BLaER1 treated with 17β-estradiol and CSF1 and Interleukin-3, amounts not matched to agents 10 nM and 100 nM (cell line): ENCODE results near the gene TMPRSS2.
"Not testable (repeated sequence)": the region's sequence is repeated elsewhere in the genome, so short reads cannot be mapped to it uniquely, and the experiment has no call there.

Experiments used
- H3K27ac ChIP-seq, 11 experiments: shearing (Covaris generic); formaldehyde crosslinking; 2 replicates each; pipeline ENCODE4 v1.8.1; 2022
- H3K27me3 ChIP-seq, 11 experiments: shearing (Covaris generic); formaldehyde crosslinking; 2 replicates each; pipeline ENCODE4 v1.8.1; 2022
- H3K36me3 ChIP-seq, 11 experiments: shearing (Covaris generic); formaldehyde crosslinking; 2 replicates each; pipeline ENCODE4 v1.8.1; 2022
- H3K4me1 ChIP-seq, 10 experiments: shearing (Covaris generic); formaldehyde crosslinking; 2 replicates each; pipeline ENCODE4 v1.8.1; 2022
- H3K4me2 ChIP-seq, 11 experiments: shearing (Covaris generic); formaldehyde crosslinking; 2 replicates each; pipeline ENCODE4 v1.8.1; 2022
- H3K4me3 ChIP-seq, 10 experiments: shearing (Covaris generic); formaldehyde crosslinking; 2 replicates each; pipeline ENCODE4 v1.8.1; 2022
- H3K9ac ChIP-seq, 11 experiments: shearing (Covaris generic); formaldehyde crosslinking; 2 replicates each; pipeline ENCODE4 v1.8.1; 2022
- H3K9me3 ChIP-seq, 11 experiments: shearing (Covaris generic); formaldehyde crosslinking; replicated peaks in 1 of 11; 2 replicates each; pipeline ENCODE4 v1.8.1; 2022
- H4K20me1 ChIP-seq, 11 experiments: shearing (Covaris generic); formaldehyde crosslinking; 2 replicates each; pipeline ENCODE4 v1.8.1; 2022
- Cebpa-rat ChIP-seq, 11 experiments: shearing (Covaris generic); IDR thresholded peaks; 2 replicates each; pipeline ENCODE4 v1.8.1; 2022

The TMPRSS2 gene

DNA sequence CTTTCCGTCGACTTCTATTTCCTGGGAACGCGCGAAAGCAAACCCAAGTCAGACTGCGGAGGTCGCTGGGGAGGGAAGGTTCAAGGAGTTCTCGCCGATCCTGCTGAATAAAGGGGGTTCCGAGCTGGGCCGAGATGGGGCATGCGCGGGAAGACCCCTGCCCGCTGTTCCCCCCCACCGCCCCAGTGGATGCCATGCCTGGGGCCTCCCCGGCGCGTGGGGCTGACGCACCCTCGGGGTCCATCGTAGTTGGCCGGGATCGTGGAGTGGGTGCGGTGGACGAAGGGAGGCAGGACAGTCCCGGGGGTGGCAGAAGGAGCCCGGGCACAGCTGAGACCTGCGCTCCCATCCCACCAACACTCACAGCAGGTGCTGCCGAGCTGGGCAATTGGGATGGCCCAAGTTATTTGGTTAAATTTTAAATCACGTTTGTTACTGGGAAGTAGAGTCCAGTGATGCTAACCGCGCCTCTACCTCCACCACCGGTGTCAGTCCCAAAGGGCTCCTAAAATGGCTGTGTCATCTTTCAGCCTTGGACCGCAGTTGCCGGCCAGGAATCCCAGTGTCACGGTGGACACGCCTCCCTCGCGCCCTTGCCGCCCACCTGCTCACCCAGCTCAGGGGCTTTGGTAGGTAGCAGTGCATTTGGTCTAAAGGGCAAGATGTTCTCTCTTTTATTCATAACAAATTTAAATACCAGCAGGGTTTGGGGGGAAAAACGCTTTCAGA, 81.1 kb downstream of the TMPRSS2 start:
- Histone ChIP-seq H4K20me1 (peaks cover 0 to 13% (median 0%) of the 10 kb centered on the region in 11 experiments; a peak in 1 of 22 replicates), H3K4me1 (peaks cover 51 to 88% (median 81%) of the 10 kb centered on the region in 10 experiments), H3K9me3 (no peaks in the 10 kb centered on the region), H3K27me3 (peaks cover 23 to 39% (median 27%) of the 10 kb centered on the region in 11 experiments), H3K27ac (peak overlapping the region in 5 of 11 experiments; percentile 62 to 75 (median 72); a peak in 6 of 22 replicates), H3K4me2 (peak overlapping the region; percentile 74 to 98 (median 92)), H3K36me3 (peaks cover 0 to 29% (median 0%) of the 10 kb centered on the region in 11 experiments; a peak in 4 of 22 replicates), H3K9ac (peak overlapping the region in 10 of 11 experiments; percentile 18 to 87 (median 75); a peak in 15 of 22 replicates), H3K4me3 (peak overlapping the region; percentile 55 to 79 (median 64))
- no peak for TF ChIP-seq Cebpa-rat (IDR thresholded peaks at IDR 0.05)

GRCh38 chr21:41425954-41426675, 81.8 kb downstream of the TMPRSS2 start, which contains the start of gene MX1:
Gene MX1, plus strand, starts transcription at chr21:41426239. Its CDS starts 5,832 bp downstream, at chr21:41432071.
- Histone ChIP-seq H3K9me3 (no peaks in the 10 kb centered on the region), H4K20me1 (peaks cover 0 to 13% (median 0%) of the 10 kb centered on the region in 11 experiments; a peak in 1 of 22 replicates), H3K4me2 (peak within 1 kb of the TSS; percentile 74 to 98 (median 92)), H3K4me1 (peaks cover 50 to 85% (median 79%) of the 10 kb centered on the region in 10 experiments), H3K27me3 (peaks cover 23 to 39% (median 27%) of the 10 kb centered on the region in 11 experiments), H3K36me3 (peaks cover 0 to 25% (median 0%) of the 10 kb centered on the region in 11 experiments; a peak in 4 of 22 replicates), H3K4me3 (peak within 1 kb of the TSS; percentile 55 to 79 (median 64)), H3K27ac (peak within 1 kb of the TSS; percentile 25 to 75 (median 62); a peak in 19 of 22 replicates), H3K9ac (peak within 1 kb of the TSS; percentile 46 to 87 (median 75); a peak in 21 of 22 replicates)
- TF ChIP-seq Cebpa-rat (IDR thresholded peaks at IDR 0.05): no peak

- H3K4me3 ChIP-seq: peak overlapping the region; percentile 55 to 79 (median 64)
These were observed 82.4 kb downstream of the TMPRSS2 start for GRCh38 chr21:41425588-41425953.

DNA sequence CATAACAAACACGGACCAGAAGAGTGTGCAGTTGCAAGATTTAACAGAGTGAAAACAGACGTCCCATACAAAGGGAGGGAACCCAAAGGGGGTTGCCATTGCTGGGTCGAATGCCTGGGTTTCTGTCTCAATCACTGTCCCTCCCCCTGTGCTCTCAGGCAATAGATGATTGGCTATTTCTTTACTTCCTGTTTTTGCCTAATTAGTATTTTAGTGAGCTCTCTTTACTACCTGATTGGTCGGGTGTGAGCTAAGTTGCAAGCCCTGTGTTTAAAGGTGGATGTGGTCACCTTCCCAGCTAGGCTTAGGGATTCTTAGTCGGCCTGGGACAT, 84.7 kb downstream of the TMPRSS2 start:
- H3K4me3 ChIP-seq, H3K9me3 ChIP-seq, H3K27ac ChIP-seq, H3K9ac ChIP-seq, H4K20me1 ChIP-seq, H3K36me3 ChIP-seq: not testable (repeated sequence)
- H3K4me1 ChIP-seq: peaks cover 64 to 84% (median 77%) of the 10 kb centered on the region in 10 experiments
- H3K27me3 ChIP-seq: peaks cover 19 to 29% (median 25%) of the 10 kb centered on the region in 11 experiments
- H3K4me2 ChIP-seq: peak overlapping the region in 7 of 11 experiments; percentile 12 to 52 (median 24); a peak in 8 of 22 replicates

More at GRCh38 chr21:41425588-41425953, 82.4 kb downstream of the TMPRSS2 start:
- Histone ChIP-seq H3K36me3 (peaks cover 0 to 21% (median 0%) of the 10 kb centered on the region in 11 experiments; a peak in 4 of 22 replicates), H3K4me1 (peaks cover 56 to 85% (median 78%) of the 10 kb centered on the region in 10 experiments), H3K27me3 (peaks cover 23 to 39% (median 27%) of the 10 kb centered on the region in 11 experiments), H3K27ac (peak overlapping the region in 10 of 11 experiments; percentile 25 to 75 (median 63); a peak in 18 of 22 replicates), H3K9ac (peak overlapping the region; percentile 46 to 87 (median 75); a peak in 21 of 22 replicates), H4K20me1 (peaks cover 0 to 13% (median 0%) of the 10 kb centered on the region in 11 experiments; a peak in 1 of 22 replicates), H3K9me3 (no peaks in the 10 kb centered on the region), H3K4me2 (peak overlapping the region; percentile 74 to 98 (median 92))
- no peak for TF ChIP-seq Cebpa-rat (IDR thresholded peaks at IDR 0.05)

DNA sequence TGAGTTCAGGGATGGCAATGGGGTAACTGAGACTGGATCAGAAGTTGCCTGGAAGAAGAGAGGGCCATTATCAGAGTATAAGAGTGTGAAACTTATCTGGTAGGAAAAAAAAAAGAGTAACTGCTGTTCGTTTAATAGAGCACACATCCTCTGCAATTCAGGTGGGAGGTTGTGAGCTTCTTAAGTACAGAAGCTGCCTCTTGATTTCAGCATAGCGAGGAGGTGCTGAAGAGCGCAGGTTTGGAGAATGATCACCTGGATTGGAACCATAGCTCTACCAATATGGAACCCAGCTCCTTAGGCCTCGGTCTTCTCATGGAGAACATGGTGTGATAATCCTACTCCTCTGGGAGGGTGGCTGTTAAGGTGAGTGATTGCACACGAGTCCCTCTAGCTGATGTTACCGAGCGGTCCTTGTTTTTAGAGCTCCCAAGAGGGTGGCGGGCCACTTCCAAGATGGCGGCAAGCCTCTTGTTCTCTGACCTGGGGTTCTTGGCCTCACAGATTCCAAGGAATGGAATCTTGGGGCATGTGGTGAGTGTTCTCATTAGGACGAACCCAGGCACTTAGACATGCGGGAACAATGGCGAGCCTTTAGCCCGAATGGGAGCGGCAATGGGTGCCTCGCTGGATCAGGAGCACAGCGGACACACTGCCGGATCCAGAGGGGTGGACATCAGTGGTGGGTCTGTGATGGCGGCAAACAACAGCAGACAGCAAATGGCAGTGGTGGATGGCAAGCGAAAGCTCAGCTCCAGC, 85.2 kb downstream of the TMPRSS2 start:
- peaks cover 13 to 24% (median 22%) of the 10 kb centered on the region in 11 experiments for H3K27me3 ChIP-seq
- peaks cover 0 to 3% (median 0%) of the 10 kb centered on the region in 11 experiments; a peak in 3 of 22 replicates for H3K36me3 ChIP-seq
- no peak overlapping the region for H3K4me3 ChIP-seq
- TF ChIP-seq Cebpa-rat (IDR thresholded peaks at IDR 0.05): no peak
- peaks cover 3 to 9% (median 7%) of the 10 kb centered on the region in 11 experiments; a peak in 20 of 22 replicates for H3K9me3 ChIP-seq
- H3K4me2 ChIP-seq: peak overlapping the region in 8 of 11 experiments; percentile 2 to 55 (median 31); a peak in 11 of 22 replicates
- no peak overlapping the region for H3K9ac ChIP-seq
- no peaks in the 10 kb centered on the region for H4K20me1 ChIP-seq
- no peak overlapping the region; a peak in 1 of 22 replicates for H3K27ac ChIP-seq
- H3K4me1 ChIP-seq: peaks cover 58 to 79% (median 71%) of the 10 kb centered on the region in 10 experiments

DNA sequence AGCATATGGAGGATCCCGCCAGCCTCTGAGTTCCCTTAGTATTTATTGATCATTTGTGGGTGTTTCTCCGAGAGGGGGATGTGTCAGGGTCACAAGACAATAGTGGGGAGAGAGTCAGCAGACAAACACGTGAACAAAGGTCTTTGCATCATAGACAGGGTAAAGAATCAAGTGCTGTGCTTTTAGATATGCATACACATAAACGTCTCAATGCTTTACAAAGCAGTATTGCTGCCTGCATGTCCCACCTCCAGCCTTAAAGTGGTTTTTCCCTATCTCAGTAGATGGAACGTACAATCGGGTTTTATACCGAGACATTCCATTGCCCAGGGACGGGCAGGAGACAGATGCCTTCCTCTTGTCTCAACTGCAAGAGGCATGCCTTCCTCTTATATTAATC, 87.0 kb downstream of the TMPRSS2 start:
- Histone ChIP-seq H3K9me3 (peaks cover 7 to 14% (median 13%) of the 10 kb centered on the region in 11 experiments; a peak in 20 of 22 replicates), H3K4me3 (peak overlapping the region; percentile 41 to 74 (median 64)), H3K4me2 (peak overlapping the region; percentile 92 to 99 (median 95)), H3K9ac (peak overlapping the region; percentile 32 to 86 (median 81); a peak in 21 of 22 replicates), H3K4me1 (peaks cover 46 to 61% (median 58%) of the 10 kb centered on the region in 10 experiments), H3K27ac (peak overlapping the region in 10 of 11 experiments; percentile 66 to 88 (median 84); a peak in 18 of 22 replicates)
- H3K27me3 ChIP-seq, H3K36me3 ChIP-seq, H4K20me1 ChIP-seq: not testable (repeated sequence)

GRCh38 chr21:41419921-41420862, 87.8 kb downstream of the TMPRSS2 start:
- Histone ChIP-seq H3K4me2 (peak overlapping the region; percentile 92 to 99 (median 95)), H3K4me1 (peaks cover 40 to 56% (median 52%) of the 10 kb centered on the region in 10 experiments), H3K9ac (peak overlapping the region; percentile 32 to 86 (median 81); a peak in 21 of 22 replicates), H3K36me3 (no peaks in the 10 kb centered on the region), H3K27ac (peak overlapping the region; percentile 42 to 88 (median 84); a peak in 21 of 22 replicates), H3K4me3 (peak overlapping the region; percentile 41 to 74 (median 64)), H3K27me3 (no peaks in the 10 kb centered on the region), H3K9me3 (peaks cover 7 to 14% (median 13%) of the 10 kb centered on the region in 11 experiments; a peak in 20 of 22 replicates), H4K20me1 (no peaks in the 10 kb centered on the region)
- no peak for TF ChIP-seq Cebpa-rat (IDR thresholded peaks at IDR 0.05)
